Amygdala (tissue), 56 donors: ENCODE measurements around the gene PAM16.

Experiments
- DNase-seq, 56 donors: peaks; one replicate each; lab custom pipeline; 2025; lab: John Stamatoyannopoulos, UW

The PAM16 gene

GRCh38 chr16:4358236-4358635 lies 7.1 kb upstream of the PAM16 start:
- no peak for DNase-seq

GRCh38 chr16:4356820-4357219 lies 5.7 kb upstream of the PAM16 start:
- no peak for DNase-seq

GRCh38 chr16:4354512-4355409 lies 3.6 kb upstream of the PAM16 start:
- DNase-seq, result no peak

GRCh38 chr16:4353675-4354074 lies 2.6 kb upstream of the PAM16 start:
- no peak for DNase-seq

- no peak for DNase-seq
These were observed 1.7 kb upstream of the PAM16 start for GRCh38 chr16:4352843-4353242.

GRCh38 chr16:4351880-4352279 lies 759 bp upstream of the PAM16 start:
- no peak for DNase-seq

GRCh38 chr16:4350365-4350786 lies 745 bp downstream of the PAM16 start:
- DNase-seq, result no peak

- no peak for DNase-seq
These were observed 1.8 kb downstream of the PAM16 start for GRCh38 chr16:4349332-4349731.

GRCh38 chr16:4347765-4348509 lies 3.2 kb downstream of the PAM16 start:
- DNase-seq, result no peak

- no peak for DNase-seq
These were observed 4.1 kb downstream of the PAM16 start for GRCh38 chr16:4347010-4347409.

GRCh38 chr16:4345836-4346781 lies 5.0 kb downstream of the PAM16 start:
- DNase-seq, result no peak

- peak in 48 of 56 donors; percentile 12 to 77 (median 40) for DNase-seq
These were observed 5.9 kb downstream of the PAM16 start for GRCh38 chr16:4344983-4345835.

- DNase-seq, result peak in 1 of 56 donors; percentile 43
These were observed 6.7 kb downstream of the PAM16 start for GRCh38 chr16:4344300-4344982.

- no peak for DNase-seq
These were observed 8.0 kb downstream of the PAM16 start for GRCh38 chr16:4342866-4343744.

GRCh38 chr16:4341250-4341649 lies 9.9 kb downstream of the PAM16 start:
- no peak for DNase-seq

GRCh38 chr16:4340443-4340842 lies 10.7 kb downstream of the PAM16 start:
- no peak for DNase-seq

GRCh38 chr16:4339909-4340308 lies 11.2 kb downstream of the PAM16 start:
- peak in 5 of 56 donors; percentile 2 to 28 (median 12) for DNase-seq

- no peak for DNase-seq
These were observed 11.7 kb downstream of the PAM16 start for GRCh38 chr16:4339455-4339854.
